Epithelial cell of prostate (primary cell): Measurements from ENCODE around the gene PLEKHO2.

Experiments
- DNase-seq: peaks from one replicate; pipeline ENCODE4 v3.0.0-alpha.2; 2011; ENCODE audit warnings: low read depth, low spot score
- H3K27ac ChIP-seq: fragments of 450-650 bp; 2 replicates; pipeline ENCODE4 v1.5.1; 2017; ENCODE audit warnings: mild to moderate bottlenecking

Gene PLEKHO2

GRCh38 chr15:64854041-64854440 lies 12.3 kb downstream of the PLEKHO2 start:
- no peak for DNase-seq

GRCh38 chr15:64854526-64854925 lies 12.8 kb downstream of the PLEKHO2 start:
- no peak for DNase-seq
- H3K27ac ChIP-seq: no peak overlapping the region

More at GRCh38 chr15:64854041-64854440, 12.3 kb downstream of the PLEKHO2 start:
- no peak overlapping the region for H3K27ac ChIP-seq

GRCh38 chr15:64855205-64855975 lies 13.7 kb downstream of the PLEKHO2 start:
- DNase-seq: no peak
- peak overlapping the region; percentile 2 for H3K27ac ChIP-seq

- peak overlapping the region; percentile 2 for H3K27ac ChIP-seq
- no peak for DNase-seq
Measured at GRCh38 chr15:64856429-64857145, 14.9 kb downstream of the PLEKHO2 start.

DNA sequence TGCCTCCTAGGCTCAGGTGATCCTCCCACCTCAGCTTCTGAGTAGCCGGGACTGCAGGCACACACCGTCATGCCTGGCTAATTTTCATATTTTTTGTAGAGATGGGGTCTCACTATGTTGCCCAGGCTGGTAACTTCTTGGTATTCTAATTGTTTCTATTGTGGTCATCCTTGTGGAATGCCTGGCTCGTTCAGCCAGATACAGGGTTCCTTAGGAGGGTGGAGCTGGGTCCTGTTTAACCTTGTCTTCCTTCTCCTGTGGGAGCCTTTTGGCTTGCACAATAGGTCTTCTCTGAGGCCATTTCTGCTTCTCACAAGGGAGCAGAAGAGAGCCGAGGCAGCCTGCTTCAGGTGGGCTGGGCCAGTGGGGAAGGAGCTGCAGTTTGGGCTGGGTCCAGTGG lies 15.7 kb downstream of the PLEKHO2 start:
- DNase-seq: no peak

DNA sequence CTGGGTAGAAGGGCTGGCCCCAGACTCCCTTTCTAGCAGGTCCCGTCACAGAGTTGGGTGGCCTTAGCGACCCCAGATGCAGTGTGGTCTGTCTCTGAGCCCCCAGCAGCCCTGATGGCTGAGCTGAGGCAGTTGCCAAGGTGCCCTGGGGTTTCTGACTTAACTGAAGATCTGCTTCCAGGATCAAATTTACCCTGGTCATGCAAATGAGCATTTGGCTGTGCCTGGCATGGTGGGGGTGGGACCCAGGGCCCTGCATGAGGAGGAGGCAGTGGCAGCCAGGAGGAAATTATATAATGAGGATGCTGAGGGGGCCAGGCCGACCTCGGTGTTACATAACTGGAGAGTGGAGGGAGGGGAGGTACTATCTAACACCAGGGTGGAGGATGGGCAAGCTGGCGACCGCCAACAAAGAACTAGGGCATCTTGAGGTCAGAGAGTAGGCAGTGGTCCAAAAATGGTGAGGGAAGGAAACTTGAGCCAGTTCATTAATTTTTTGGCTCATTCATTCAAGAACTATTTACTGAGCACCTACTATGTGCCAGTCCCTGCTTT lies 16.4 kb downstream of the PLEKHO2 start:
- DNase-seq: no peak
- H3K27ac ChIP-seq: peak overlapping the region; percentile 9

More for the DNA sequence above, 15.7 kb downstream of the PLEKHO2 start:
- H3K27ac ChIP-seq: peak overlapping the region; percentile 9

- DNase-seq: no peak
- H3K27ac ChIP-seq: no peak overlapping the region
Measured at GRCh38 chr15:64859226-64859625, 17.5 kb downstream of the PLEKHO2 start.

GRCh38 chr15:64861331-64861730 lies 19.6 kb downstream of the PLEKHO2 start:
- no peak for DNase-seq
- no peak overlapping the region for H3K27ac ChIP-seq

DNA sequence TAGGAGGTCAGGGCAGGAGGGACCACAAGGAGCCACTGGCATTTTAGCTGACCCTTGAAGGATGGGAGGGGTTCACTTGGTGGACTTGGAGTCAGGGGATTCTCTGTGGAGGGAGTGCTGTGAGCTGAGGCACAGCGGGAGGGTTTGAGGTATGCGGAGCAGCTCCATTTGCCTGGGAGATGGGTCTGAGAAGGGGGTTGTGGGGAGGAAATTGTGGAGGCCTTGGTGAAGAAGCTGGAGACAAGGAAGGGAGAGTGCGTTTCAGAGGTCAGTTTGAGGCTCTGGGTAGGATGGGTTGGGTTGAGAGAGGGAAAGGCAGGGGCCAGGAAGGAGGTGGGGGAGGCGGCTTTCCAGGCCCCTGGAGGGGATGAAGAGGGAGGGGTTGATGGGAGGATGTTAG lies 20.2 kb downstream of the PLEKHO2 start:
- no peak for DNase-seq
- H3K27ac ChIP-seq: no peak overlapping the region

- no peak overlapping the region for H3K27ac ChIP-seq
- DNase-seq: no peak
Measured at GRCh38 chr15:64862408-64862807, 20.7 kb downstream of the PLEKHO2 start.

DNA sequence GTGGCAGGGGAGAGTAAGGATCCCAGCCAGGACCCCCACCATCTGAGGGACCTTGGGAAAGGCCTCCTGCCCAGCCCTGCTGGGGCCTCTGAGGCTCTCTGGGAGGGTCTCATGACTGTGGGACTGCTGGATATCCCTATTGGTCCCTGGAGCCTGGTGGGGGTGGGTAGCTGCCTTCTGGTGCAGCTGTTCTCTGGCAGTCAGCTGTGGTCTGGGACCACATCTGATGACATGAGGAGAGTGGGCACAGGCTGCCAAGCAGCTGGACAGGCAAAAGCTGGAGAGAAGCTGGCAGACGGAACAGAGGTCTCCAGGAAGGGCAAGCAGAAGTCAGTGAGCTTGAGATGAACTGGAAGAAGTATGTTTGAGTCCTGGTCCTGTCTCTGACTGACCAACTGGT lies 22.4 kb downstream of the PLEKHO2 start:
- H3K27ac ChIP-seq: no peak overlapping the region
- no peak for DNase-seq

GRCh38 chr15:64865126-64865997 lies 23.6 kb downstream of the PLEKHO2 start:
- H3K27ac ChIP-seq: no peak overlapping the region
- DNase-seq: no peak

GRCh38 chr15:64865998-64866520 lies 24.3 kb downstream of the PLEKHO2 start:
- H3K27ac ChIP-seq: no peak overlapping the region
- DNase-seq: no peak

GRCh38 chr15:64869501-64869900 lies 27.8 kb downstream of the PLEKHO2 start:
- DNase-seq: no peak
- no peak overlapping the region for H3K27ac ChIP-seq

DNA sequence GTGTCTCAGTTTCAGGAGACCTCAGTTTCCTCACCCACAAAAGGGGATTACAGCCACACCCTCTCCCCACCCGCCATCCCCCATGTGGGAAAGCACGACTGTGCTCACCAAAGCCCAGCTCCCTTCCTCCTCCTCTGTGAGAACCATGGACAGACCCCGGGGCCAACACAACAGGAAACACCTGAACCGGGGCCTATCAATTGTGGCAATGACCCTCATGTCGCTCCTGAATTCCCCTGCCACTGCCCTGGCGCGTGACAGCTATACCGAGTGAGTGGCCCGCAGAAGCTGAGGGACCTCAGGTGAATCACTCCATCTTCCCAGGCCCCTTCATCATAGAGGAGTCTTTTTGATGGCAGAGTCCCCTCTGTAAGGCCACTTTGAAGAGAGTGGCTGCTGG lies 28.6 kb downstream of the PLEKHO2 start:
- H3K27ac ChIP-seq: no peak overlapping the region

GRCh38 chr15:64875641-64876223 lies 34.0 kb downstream of the PLEKHO2 start:
- DNase-seq: no peak
- no peak overlapping the region for H3K27ac ChIP-seq

More for the DNA sequence above, 28.6 kb downstream of the PLEKHO2 start:
- DNase-seq: no peak

DNA sequence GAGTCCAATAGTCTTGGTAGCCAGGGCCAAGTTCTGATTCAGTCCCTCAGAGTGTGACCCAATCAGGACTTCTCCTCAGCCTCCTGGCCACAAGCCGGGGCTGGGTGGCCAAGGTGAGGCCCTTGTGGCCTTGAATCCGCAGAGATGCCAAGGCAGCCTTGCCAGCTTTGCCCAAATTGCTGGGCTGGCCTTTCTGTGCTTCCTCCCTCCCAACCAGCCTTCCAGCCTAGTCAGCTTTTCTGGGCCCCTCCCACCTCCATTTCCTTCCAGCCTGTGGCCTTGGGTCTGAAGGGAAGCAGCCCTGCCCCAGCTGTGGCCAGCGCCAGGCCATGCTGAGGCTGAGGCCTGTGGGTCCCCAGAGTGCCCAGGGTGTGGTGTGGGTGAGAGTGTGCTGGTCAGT lies 35.7 kb downstream of the PLEKHO2 start:
- no peak for DNase-seq
- H3K27ac ChIP-seq: no peak overlapping the region

DNA sequence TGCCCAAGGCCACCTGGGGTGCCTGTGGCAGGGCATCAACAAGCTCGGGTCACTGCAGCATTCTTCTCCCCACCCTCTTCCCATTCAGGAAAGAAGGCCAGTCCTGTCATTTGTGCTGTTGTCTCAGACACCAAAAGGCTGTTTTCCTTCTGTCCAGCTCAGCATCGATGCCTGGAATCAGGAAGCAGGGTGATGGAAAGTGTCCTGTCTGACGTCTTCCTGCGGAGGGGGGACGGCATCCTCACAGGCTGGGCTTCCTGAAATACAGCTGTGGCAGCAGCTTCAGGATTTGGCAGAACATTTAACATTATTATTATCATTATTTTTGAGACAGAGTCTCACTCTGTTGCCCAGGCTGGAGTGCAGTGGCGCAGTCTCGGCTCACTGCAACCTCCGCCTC lies 37.0 kb downstream of the PLEKHO2 start:
- H3K27ac ChIP-seq: no peak overlapping the region
- no peak for DNase-seq

GRCh38 chr15:64883100-64883581 lies 41.4 kb downstream of the PLEKHO2 start:
- peak; percentile 34 for DNase-seq
- H3K27ac ChIP-seq: peak overlapping the region; percentile 75
